ENCODE measurements around the gene SYNDIG1.

The SYNDIG1 gene

GRCh38 chr20:24487648-24488047, 18.2 kb downstream of the SYNDIG1 start:
- no peaks in the 10 kb centered on the region for H3K9me3 Mint-ChIP-seq
- no peak for DNase-seq
- H3K4me3 Mint-ChIP-seq, result no peak overlapping the region
- ATAC-seq (replicated peaks), result no peak
- no peak overlapping the region for H3K27ac Mint-ChIP-seq
- peaks cover 21 to 36% of the 10 kb centered on the region in 2 donors for H3K27me3 Mint-ChIP-seq
- H3K36me3 Mint-ChIP-seq (ENCODE audit: insufficient read depth), result no peaks in the 10 kb centered on the region
- no peaks in the 10 kb centered on the region for H3K4me1 Mint-ChIP-seq (ENCODE audit: low read depth in 2 of 2)

GRCh38 chr20:24488064-24488799, 18.8 kb downstream of the SYNDIG1 start:
- no peaks in the 10 kb centered on the region for H3K36me3 Mint-ChIP-seq (ENCODE audit: insufficient read depth)
- no peak for DNase-seq
- no peak overlapping the region for H3K4me3 Mint-ChIP-seq
- no peaks in the 10 kb centered on the region for H3K4me1 Mint-ChIP-seq (ENCODE audit: low read depth in 2 of 2)
- peaks cover 20 to 35% of the 10 kb centered on the region in 2 donors for H3K27me3 Mint-ChIP-seq
- H3K9me3 Mint-ChIP-seq, result no peaks in the 10 kb centered on the region
- no peak overlapping the region for H3K27ac Mint-ChIP-seq
- ATAC-seq (replicated peaks), result no peak

- no peak for ATAC-seq (replicated peaks)
- no peak for DNase-seq
- H3K27me3 Mint-ChIP-seq, result peaks cover 19 to 29% of the 10 kb centered on the region in 2 donors
- H3K36me3 Mint-ChIP-seq (ENCODE audit: insufficient read depth), result no peaks in the 10 kb centered on the region
- H3K27ac Mint-ChIP-seq, result no peak overlapping the region
- H3K9me3 Mint-ChIP-seq, result no peaks in the 10 kb centered on the region
- H3K4me1 Mint-ChIP-seq (ENCODE audit: low read depth in 2 of 2), result no peaks in the 10 kb centered on the region
- H3K4me3 Mint-ChIP-seq, result no peak overlapping the region
Observed at GRCh38 chr20:24488800-24489175, 19.4 kb downstream of the SYNDIG1 start.

GRCh38 chr20:24489193-24489592, 19.8 kb downstream of the SYNDIG1 start:
- Mint-ChIP-seq H3K36me3 (ENCODE audit: insufficient read depth) (no peaks in the 10 kb centered on the region), H3K4me3 (no peak overlapping the region), H3K4me1 (ENCODE audit: low read depth in 2 of 2) (no peaks in the 10 kb centered on the region), H3K27ac (no peak overlapping the region), H3K27me3 (peaks cover 19 to 26% of the 10 kb centered on the region in 2 donors), H3K9me3 (no peaks in the 10 kb centered on the region)
- no peak for DNase-seq
- no peak for ATAC-seq (replicated peaks)

- Mint-ChIP-seq H3K4me3 (no peak overlapping the region), H3K4me1 (ENCODE audit: low read depth in 2 of 2) (no peaks in the 10 kb centered on the region)
Observed at GRCh38 chr20:24489631-24490260, 20.3 kb downstream of the SYNDIG1 start.

GRCh38 chr20:24490598-24490997, 21.2 kb downstream of the SYNDIG1 start:
- peaks cover 11 to 25% of the 10 kb centered on the region in 2 donors for H3K27me3 Mint-ChIP-seq
- H3K4me1 Mint-ChIP-seq (ENCODE audit: low read depth in 2 of 2), result no peaks in the 10 kb centered on the region
- no peak overlapping the region for H3K27ac Mint-ChIP-seq
- H3K9me3 Mint-ChIP-seq, result no peaks in the 10 kb centered on the region
- no peak overlapping the region for H3K4me3 Mint-ChIP-seq
- no peak for DNase-seq
- no peaks in the 10 kb centered on the region for H3K36me3 Mint-ChIP-seq (ENCODE audit: insufficient read depth)
- ATAC-seq (replicated peaks), result no peak

More at GRCh38 chr20:24489631-24490260, 20.3 kb downstream of the SYNDIG1 start:
- H3K27me3 Mint-ChIP-seq, result peaks cover 19 to 26% of the 10 kb centered on the region in 2 donors
- DNase-seq, result no peak
- no peaks in the 10 kb centered on the region for H3K9me3 Mint-ChIP-seq
- no peaks in the 10 kb centered on the region for H3K36me3 Mint-ChIP-seq (ENCODE audit: insufficient read depth)
- ATAC-seq (replicated peaks), result no peak
- H3K27ac Mint-ChIP-seq, result no peak overlapping the region

- no peak overlapping the region for H3K27ac Mint-ChIP-seq
- no peaks in the 10 kb centered on the region for H3K36me3 Mint-ChIP-seq (ENCODE audit: insufficient read depth)
- H3K4me1 Mint-ChIP-seq (ENCODE audit: low read depth in 2 of 2), result no peaks in the 10 kb centered on the region
- ATAC-seq (replicated peaks) (no peak), DNase-seq (no peak)
- H3K9me3 Mint-ChIP-seq, result no peaks in the 10 kb centered on the region
- H3K4me3 Mint-ChIP-seq, result no peak overlapping the region
- H3K27me3 Mint-ChIP-seq, result peaks cover 5 to 19% of the 10 kb centered on the region in 2 donors
Observed at GRCh38 chr20:24491041-24491756, 21.8 kb downstream of the SYNDIG1 start.

- Mint-ChIP-seq H3K4me3 (no peak overlapping the region), H3K9me3 (no peaks in the 10 kb centered on the region), H3K27me3 (peaks cover 5 to 18% of the 10 kb centered on the region in 2 donors), H3K36me3 (ENCODE audit: insufficient read depth) (no peaks in the 10 kb centered on the region), H3K27ac (no peak overlapping the region), H3K4me1 (ENCODE audit: low read depth in 2 of 2) (no peaks in the 10 kb centered on the region)
- no peak for ATAC-seq (replicated peaks)
- no peak for DNase-seq
Observed at GRCh38 chr20:24492031-24492607, 22.7 kb downstream of the SYNDIG1 start.

- Mint-ChIP-seq H3K27me3 (peaks cover 5 to 18% of the 10 kb centered on the region in 2 donors), H3K4me3 (no peak overlapping the region), H3K27ac (no peak overlapping the region), H3K4me1 (ENCODE audit: low read depth in 2 of 2) (no peaks in the 10 kb centered on the region), H3K9me3 (no peaks in the 10 kb centered on the region), H3K36me3 (ENCODE audit: insufficient read depth) (no peaks in the 10 kb centered on the region)
- DNase-seq, result no peak
- ATAC-seq (replicated peaks), result no peak
Observed at GRCh38 chr20:24492698-24493097, 23.3 kb downstream of the SYNDIG1 start.

GRCh38 chr20:24493181-24493580, 23.8 kb downstream of the SYNDIG1 start:
- peaks cover 5 to 18% of the 10 kb centered on the region in 2 donors for H3K27me3 Mint-ChIP-seq
- no peaks in the 10 kb centered on the region for H3K4me1 Mint-ChIP-seq (ENCODE audit: low read depth in 2 of 2)
- no peak overlapping the region for H3K27ac Mint-ChIP-seq
- no peak for DNase-seq
- ATAC-seq (replicated peaks), result no peak
- H3K9me3 Mint-ChIP-seq, result no peaks in the 10 kb centered on the region
- H3K4me3 Mint-ChIP-seq, result no peak overlapping the region
- H3K36me3 Mint-ChIP-seq (ENCODE audit: insufficient read depth), result no peaks in the 10 kb centered on the region

- ATAC-seq (replicated peaks) (no peak), DNase-seq (no peak)
- Mint-ChIP-seq H3K36me3 (ENCODE audit: insufficient read depth) (no peaks in the 10 kb centered on the region), H3K27me3 (peaks cover 5 to 18% of the 10 kb centered on the region in 2 donors), H3K27ac (no peak overlapping the region), H3K4me1 (ENCODE audit: low read depth in 2 of 2) (no peaks in the 10 kb centered on the region), H3K9me3 (no peaks in the 10 kb centered on the region), H3K4me3 (no peak overlapping the region)
Observed at GRCh38 chr20:24493661-24494459, 24.4 kb downstream of the SYNDIG1 start.

- H3K4me1 Mint-ChIP-seq (ENCODE audit: low read depth in 2 of 2), result no peaks in the 10 kb centered on the region
- H3K36me3 Mint-ChIP-seq (ENCODE audit: insufficient read depth), result no peaks in the 10 kb centered on the region
- DNase-seq (no peak), ATAC-seq (replicated peaks) (no peak)
- H3K27ac Mint-ChIP-seq, result no peak overlapping the region
- no peaks in the 10 kb centered on the region for H3K9me3 Mint-ChIP-seq
- H3K4me3 Mint-ChIP-seq, result no peak overlapping the region
- H3K27me3 Mint-ChIP-seq, result peaks cover 5 to 11% of the 10 kb centered on the region in 2 donors
Observed at GRCh38 chr20:24494460-24494920, 25.1 kb downstream of the SYNDIG1 start.

- peaks cover 4 to 5% of the 10 kb centered on the region in 2 donors for H3K27me3 Mint-ChIP-seq
- H3K4me1 Mint-ChIP-seq (ENCODE audit: low read depth in 2 of 2), result no peaks in the 10 kb centered on the region
- DNase-seq, result no peak
- H3K4me3 Mint-ChIP-seq, result no peak overlapping the region
- no peaks in the 10 kb centered on the region for H3K9me3 Mint-ChIP-seq
- H3K36me3 Mint-ChIP-seq (ENCODE audit: insufficient read depth), result no peaks in the 10 kb centered on the region
- no peak for ATAC-seq (replicated peaks)
- no peak overlapping the region for H3K27ac Mint-ChIP-seq
Observed at GRCh38 chr20:24495266-24495665, 25.8 kb downstream of the SYNDIG1 start.

Measured in effector memory CD8-positive, alpha-beta T cell (primary cell).